Omental fat pad (tissue), 4 donors: Measurements from ENCODE around the gene RHD. TPM values are rescaled to one million over a fixed set of nuclear protein-coding genes. Genes with fewer than 3 reads are reported as not detected.
A peak's percentile ranks its signal among the peaks of the same experiment; 100 is the strongest.
"Not testable (repeated sequence)": the region's sequence is repeated elsewhere in the genome, so short reads cannot be mapped to it uniquely, and the experiment has no call there.

Experiments
- ATAC-seq: fragments of 150-250 bp; one replicate; pipeline ENCODE4 v1.9.1; 2016; ENCODE audit warnings: mild to moderate bottlenecking, moderate library complexity; ENCODE audit not compliant: low FRiP score
- DNase-seq: peaks from one replicate; pipeline ENCODE4 v3.0.0-alpha.2; 2019; ENCODE audit warnings: low spot score
- total RNA-seq, 4 donors: library from RNA; depleted of rRNA; stranded (reverse); fragments of >200 nt; gene quantifications; one replicate each; pipeline ENCODE4 v1.1.0, GENCODE V29; 2016
- TF ChIP-seq, protein P1 (sequence below), 3 donors: fragments of 450-650 bp; IDR thresholded peaks; one replicate each; pipeline ENCODE4 v1.5.1; 2016 to 2017; ENCODE audit warnings: antibody characterized with exemption in 3 of 3, mild to moderate bottlenecking in 3 of 3, moderate library complexity in 2 of 3

Gene RHD
- total RNA-seq, 4 donors from 2014 or later = not detected

DNA sequence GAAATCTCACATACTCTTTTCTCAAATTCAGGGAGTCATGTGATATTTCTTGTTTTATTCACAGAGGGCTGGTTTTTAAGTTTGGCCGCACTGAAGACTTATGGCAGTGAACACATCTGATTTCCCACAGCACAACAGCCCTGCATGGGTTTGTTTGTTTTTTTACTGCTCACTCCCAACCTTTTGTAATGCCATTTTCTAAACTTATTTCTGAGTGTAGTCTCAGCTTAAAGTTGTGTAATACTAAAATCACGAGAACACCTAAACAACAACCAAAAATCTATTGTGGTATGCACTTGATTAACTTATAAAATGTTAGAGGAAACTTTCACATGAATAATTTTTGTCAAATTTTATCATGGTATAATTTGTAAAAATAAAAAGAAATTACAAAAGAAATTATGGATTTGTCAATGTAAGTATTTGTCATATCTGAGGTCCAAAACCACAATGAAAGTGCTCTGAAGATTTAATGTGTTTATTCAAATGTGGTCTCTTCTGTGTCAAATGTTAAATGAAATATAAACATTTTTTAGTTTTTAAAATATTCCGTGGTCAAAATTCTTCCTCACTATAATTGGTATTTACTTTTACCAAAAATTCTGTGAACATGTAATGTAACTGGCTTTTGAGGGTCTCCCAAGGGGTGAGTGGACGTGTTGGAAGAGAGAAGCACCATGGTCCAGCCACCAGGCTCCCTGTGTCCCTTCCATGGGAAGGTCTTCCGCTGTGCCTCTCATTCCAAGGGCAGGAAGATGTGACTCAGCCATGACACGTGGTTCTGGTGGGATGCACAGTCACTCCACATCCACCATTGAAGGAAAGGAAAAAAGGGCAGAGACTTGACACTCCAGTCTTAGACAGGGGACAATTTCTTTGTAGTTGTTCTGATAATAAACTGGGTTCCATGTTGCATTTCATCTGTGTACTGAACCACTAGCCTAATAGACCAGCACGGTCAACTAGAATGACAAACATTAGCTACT lies 88.6 kb downstream of the RHD start:
- no peak for DNase-seq
- TF ChIP-seq, protein P1, sequence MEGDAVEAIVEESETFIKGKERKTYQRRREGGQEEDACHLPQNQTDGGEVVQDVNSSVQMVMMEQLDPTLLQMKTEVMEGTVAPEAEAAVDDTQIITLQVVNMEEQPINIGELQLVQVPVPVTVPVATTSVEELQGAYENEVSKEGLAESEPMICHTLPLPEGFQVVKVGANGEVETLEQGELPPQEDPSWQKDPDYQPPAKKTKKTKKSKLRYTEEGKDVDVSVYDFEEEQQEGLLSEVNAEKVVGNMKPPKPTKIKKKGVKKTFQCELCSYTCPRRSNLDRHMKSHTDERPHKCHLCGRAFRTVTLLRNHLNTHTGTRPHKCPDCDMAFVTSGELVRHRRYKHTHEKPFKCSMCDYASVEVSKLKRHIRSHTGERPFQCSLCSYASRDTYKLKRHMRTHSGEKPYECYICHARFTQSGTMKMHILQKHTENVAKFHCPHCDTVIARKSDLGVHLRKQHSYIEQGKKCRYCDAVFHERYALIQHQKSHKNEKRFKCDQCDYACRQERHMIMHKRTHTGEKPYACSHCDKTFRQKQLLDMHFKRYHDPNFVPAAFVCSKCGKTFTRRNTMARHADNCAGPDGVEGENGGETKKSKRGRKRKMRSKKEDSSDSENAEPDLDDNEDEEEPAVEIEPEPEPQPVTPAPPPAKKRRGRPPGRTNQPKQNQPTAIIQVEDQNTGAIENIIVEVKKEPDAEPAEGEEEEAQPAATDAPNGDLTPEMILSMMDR (IDR thresholded peaks at IDR 0.05) = no peak
- ATAC-seq = no peak

DNA sequence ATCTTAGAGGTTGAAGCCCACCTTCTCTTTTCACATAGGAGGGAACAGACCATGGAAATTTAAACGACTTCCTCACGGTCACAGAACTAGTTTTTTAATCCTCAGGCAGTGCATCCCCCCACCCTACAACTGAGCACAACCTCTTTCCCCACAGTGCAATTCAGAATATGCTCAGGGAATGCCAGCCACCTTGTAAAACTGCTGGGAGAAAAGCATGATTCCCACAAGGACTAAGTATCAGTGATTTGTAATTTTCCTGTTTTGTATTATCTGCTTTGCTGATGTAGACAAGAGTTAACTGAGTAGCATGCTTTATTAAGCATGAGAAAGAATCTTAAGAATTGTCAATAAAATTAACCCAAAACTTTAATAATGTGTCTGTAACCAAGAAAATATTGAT lies 89.6 kb downstream of the RHD start:
- no peak for DNase-seq
- TF ChIP-seq, protein P1 (IDR thresholded peaks at IDR 0.05) = no peak
- no peak for ATAC-seq

DNA sequence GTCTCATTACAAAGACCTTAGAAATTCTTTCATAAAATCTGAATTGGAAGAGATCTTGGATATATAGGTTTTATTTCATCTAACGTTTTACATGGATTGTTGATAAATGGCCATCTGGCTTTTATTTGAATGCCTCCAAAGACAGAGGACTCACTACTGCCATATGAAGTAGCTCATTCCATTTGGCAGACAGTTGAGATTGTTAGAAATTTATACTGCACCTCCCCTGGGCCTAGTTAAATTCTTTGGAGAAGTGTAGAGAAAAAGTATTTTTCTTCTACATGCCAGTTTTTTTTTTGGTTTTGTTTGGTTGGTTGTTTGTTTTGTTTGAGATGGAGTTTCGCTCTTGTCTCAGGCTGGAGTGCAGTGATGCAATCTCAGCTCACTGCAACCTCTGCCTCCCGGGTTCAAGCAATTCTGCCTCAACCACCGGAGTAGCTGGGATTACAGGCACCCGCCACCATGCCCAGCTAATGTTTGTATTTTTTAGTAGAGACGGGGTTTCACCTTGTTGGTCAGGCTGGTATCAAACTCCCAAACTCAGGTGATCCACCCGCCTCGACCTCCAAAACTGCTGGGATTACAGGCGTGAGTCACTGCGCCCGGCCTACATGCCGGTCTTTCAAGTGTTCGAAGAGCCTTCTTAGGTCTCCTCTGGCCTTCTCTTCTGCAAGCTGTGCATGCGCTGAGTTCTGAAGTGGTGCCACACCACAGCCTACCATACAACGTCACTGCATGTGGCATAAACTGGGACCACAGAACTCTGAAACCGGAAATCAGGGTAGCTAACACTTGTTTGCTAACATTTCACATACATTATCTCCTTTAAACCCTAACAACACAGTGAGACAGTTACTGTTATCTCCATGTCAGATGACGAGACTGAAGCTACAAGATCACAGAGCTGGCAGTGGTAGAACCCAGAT lies 90.6 kb downstream of the RHD start:
- not testable (repeated sequence) for DNase-seq, ATAC-seq

DNA sequence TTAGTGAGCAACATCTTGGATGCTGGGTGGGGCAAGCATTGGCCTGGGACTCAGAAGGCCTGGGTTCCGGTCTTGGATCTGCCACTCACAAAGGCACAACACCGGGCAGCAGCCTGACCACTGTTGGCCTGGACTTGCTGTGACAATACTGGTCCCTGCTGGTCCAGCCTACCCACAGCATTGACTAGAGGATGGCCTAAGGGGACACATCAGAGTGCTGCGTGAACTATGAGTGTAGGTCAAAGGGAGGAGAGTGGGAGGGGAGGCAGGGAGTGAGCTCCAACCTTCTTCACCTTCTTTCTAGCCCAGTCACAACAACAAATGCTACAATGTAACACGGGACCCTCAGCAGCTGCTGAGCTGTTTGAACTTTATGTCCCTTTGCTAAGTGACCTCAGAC lies 96.9 kb downstream of the RHD start:
- DNase-seq = no peak
- TF ChIP-seq, protein P1 (IDR thresholded peaks at IDR 0.05) = no peak
- no peak for ATAC-seq

DNA sequence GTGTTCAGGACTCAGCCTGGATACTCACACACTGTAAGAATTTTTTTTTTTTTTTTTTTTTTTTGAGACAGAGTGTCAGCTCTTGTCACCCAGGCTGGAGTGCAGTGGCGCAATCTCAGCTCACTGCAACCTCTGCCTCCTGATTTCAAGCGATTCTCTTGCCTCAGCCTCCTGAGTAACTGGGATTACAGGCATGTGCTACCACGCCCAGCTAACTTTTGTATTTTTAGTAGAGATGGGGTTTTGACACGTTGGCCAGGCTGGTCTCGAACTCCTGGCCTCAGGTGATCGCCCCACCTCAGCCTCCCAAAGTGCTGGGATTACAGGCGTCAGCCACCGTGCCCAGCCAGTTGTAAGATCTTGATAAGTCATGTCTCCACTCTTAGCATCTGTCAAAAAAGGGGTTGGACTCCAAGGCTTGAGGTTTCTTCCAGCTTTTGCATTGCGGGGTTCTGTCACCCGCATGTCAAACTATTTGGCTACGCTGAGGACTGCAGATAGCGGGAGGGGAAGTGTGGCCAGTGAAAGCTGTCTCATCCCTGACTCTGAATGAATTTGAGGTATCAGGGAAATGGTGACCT lies 97.5 kb downstream of the RHD start:
- not testable (repeated sequence) for ATAC-seq, DNase-seq

DNA sequence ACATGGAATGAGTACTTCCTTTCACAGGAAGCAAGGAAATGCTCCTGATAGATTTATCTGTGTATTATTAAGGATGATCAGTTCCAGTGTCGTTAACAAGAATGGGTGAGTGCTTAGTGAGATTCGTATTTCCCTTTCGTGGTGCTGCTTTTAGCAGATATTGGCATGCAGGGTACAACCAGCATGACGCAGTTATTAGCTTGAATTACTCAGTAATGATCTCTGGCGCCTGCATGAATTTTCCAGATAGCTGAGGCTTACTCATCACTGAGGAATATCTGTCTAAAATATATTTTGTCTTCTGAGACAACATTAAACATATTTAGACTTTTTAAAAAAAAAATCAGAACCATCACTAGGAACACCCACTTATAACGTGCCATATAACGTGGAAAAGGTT lies 99.4 kb downstream of the RHD start:
- not testable (repeated sequence) for DNase-seq
- ATAC-seq = peak; percentile 86

DNA sequence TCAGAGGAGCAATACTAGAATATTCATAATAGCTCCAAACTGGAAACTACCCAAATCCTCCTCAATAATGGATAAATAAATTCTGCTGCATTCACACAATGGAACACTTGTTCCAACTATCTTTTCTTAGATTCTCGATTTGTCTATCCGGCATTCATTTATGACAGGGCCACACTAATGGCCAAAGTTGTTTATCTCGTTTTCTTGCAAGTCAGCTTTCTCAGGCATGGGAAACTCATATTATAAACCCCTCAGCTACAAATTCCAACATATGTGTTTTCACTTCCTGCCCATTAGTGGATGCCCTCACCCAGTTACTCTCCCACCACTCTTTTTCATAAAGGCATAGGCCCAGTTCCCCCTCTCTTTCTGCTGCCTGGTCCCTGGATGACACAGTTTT lies 106.1 kb downstream of the RHD start:
- DNase-seq, ATAC-seq: not testable (repeated sequence)

Other genes starting within 250 kb of the RHD start
- gene SYF2, start 40.0 kb upstream of the RHD start, total RNA-seq = 10 to 100 TPM; 37.0 to 57.4 (median 47.4) TPM
- gene RSRP1, start 25.1 kb upstream of the RHD start, total RNA-seq = 100 to 1,000 TPM in 2 of 4 donors, 10 to 100 TPM in 2; 98.7 to 236 (median 103) TPM
- gene TMEM50A, start 65.8 kb downstream of the RHD start, total RNA-seq = 100 to 1,000 TPM in 1 of 4 donors, 10 to 100 TPM in 3; 81.1 to 130 (median 96.6) TPM
- gene RHCE, start 148.3 kb downstream of the RHD start, total RNA-seq = under 1 TPM in 1 of 4 donors, not detected in 3; 0.44 TPM
- gene MACO1, start 158.4 kb downstream of the RHD start, total RNA-seq = 10 to 100 TPM; 13.0 to 16.6 (median 15.7) TPM